Measurements from ENCODE around the gene DGKI.
A peak's percentile ranks its signal among the peaks of the same experiment; 100 is the strongest.

DGKI gene

GRCh38 chr7:137871170-137871915 is 24.6 kb upstream of the DGKI start:
- DNase-seq = no peak

- DNase-seq = no peak
These were observed 23.9 kb upstream of the DGKI start for GRCh38 chr7:137870684-137871083.

GRCh38 chr7:137870078-137870477 is 23.3 kb upstream of the DGKI start:
- DNase-seq = no peak

- DNase-seq = no peak
These were observed 22.5 kb upstream of the DGKI start for GRCh38 chr7:137869260-137869659.

- no peak for DNase-seq
These were observed 20.5 kb upstream of the DGKI start for GRCh38 chr7:137867289-137867688.

GRCh38 chr7:137865764-137866163 is 19.0 kb upstream of the DGKI start:
- no peak for DNase-seq

- no peak for DNase-seq
These were observed 16.2 kb upstream of the DGKI start for GRCh38 chr7:137862964-137863363.

- no peak for DNase-seq
These were observed 15.6 kb upstream of the DGKI start for GRCh38 chr7:137862358-137862757.

- DNase-seq = no peak
These were observed 13.8 kb upstream of the DGKI start for GRCh38 chr7:137860542-137860941.

GRCh38 chr7:137853053-137853452 is 6.3 kb upstream of the DGKI start:
- no peak for DNase-seq

- DNase-seq = no peak
These were observed 5.3 kb upstream of the DGKI start for GRCh38 chr7:137852108-137852507.

GRCh38 chr7:137850972-137851945 is 4.5 kb upstream of the DGKI start:
- no peak for DNase-seq

GRCh38 chr7:137850571-137850970 is 3.8 kb upstream of the DGKI start:
- DNase-seq = no peak

GRCh38 chr7:137848095-137848494 is 1.3 kb upstream of the DGKI start:
- no peak for DNase-seq

- no peak for DNase-seq
These were observed 835 bp upstream of the DGKI start for GRCh38 chr7:137847568-137848050.

GRCh38 chr7:137846549-137846826 is 286 bp downstream of the DGKI start:
- no peak for DNase-seq

GRCh38 chr7:137844677-137845425 is 1.9 kb downstream of the DGKI start:
- DNase-seq = no peak

GRCh38 chr7:137839903-137840779 is 6.6 kb downstream of the DGKI start:
- peak; percentile 26 for DNase-seq

GRCh38 chr7:137838706-137839315 is 8.0 kb downstream of the DGKI start:
- peak; percentile 17 for DNase-seq

GRCh38 chr7:137836541-137836940 is 10.2 kb downstream of the DGKI start:
- DNase-seq = no peak

GRCh38 chr7:137836113-137836509 is 10.7 kb downstream of the DGKI start:
- no peak for DNase-seq
